T-cell (primary cell): ENCODE measurements around the gene YLPM1. TPM values are rescaled to one million over a fixed set of nuclear protein-coding genes. Genes with fewer than 3 reads are reported as not detected.

ENCODE experiments used
- ATAC-seq, 4 experiments: fragments of 200-7000 bp in 3 of 4; fragments of 150-1000 bp in 1 of 4; cut with Tn5 transposase; replicated peaks in 1 of 4; 1 replicate in 3 of 4; 2 replicates in 1 of 4; pipeline ENCODE4 v1.10.0; 2021; ENCODE audit warnings: moderate library complexity in 3 of 4, mild to moderate bottlenecking in 2 of 4, moderate number of reproducible peaks in 1 of 4
- CTCF ChIA-PET, 2 donors: fragments of 300-600 bp; sonication (Branson Sonifier 250); formaldehyde crosslinking; loops; one replicate each; lab custom pipeline; 2022; ENCODE audit warnings: antibody characterized with exemption in 2 of 2; lab: Charles Lee
- POLR2A ChIA-PET, 2 donors: fragments of 300-600 bp; sonication (Branson Sonifier 250); formaldehyde crosslinking; loops; one replicate each; lab custom pipeline; 2022; ENCODE audit warnings: antibody characterized with exemption in 2 of 2; lab: Charles Lee
- DNase-seq, 35 experiments: peaks; one replicate each; pipeline versions ENCODE4 v3.0.0 to v3.0.0-alpha.2; 2013 to 2023
- H3K27ac ChIP-seq: one replicate; pipeline ENCODE4 v1.5.1; 2013; ENCODE audit warnings: low read length
- H3K27me3 ChIP-seq, 2 experiments: replicated peaks in 1 of 2; 1 replicate in 1 of 2; 2 replicates in 1 of 2; pipeline versions ENCODE4 v1.6.1 to v1.7.0; 2013; ENCODE audit warnings: low read length in 1 of 2, mixed read lengths in 1 of 2; ENCODE audit not compliant: control insufficient read depth in 2 of 2, insufficient read depth in 2 of 2; ENCODE audit errors: extremely low read depth in 1 of 2
- H3K36me3 ChIP-seq, 2 donors: 1 replicate in 1 of 2; 2 replicates in 1 of 2; pipeline versions ENCODE4 v1.6.1 to v1.7.0; 2013; ENCODE audit warnings: low read length in 1 of 2; ENCODE audit not compliant: control insufficient read depth in 2 of 2, insufficient read depth in 1 of 2; ENCODE audit errors: extremely low read depth in 1 of 2
- H3K4me1 ChIP-seq, 2 experiments: 1 replicate in 1 of 2; 2 replicates in 1 of 2; pipeline versions ENCODE4 v1.6.1 to v1.7.0; 2013; ENCODE audit warnings: low read length in 2 of 2, mixed read lengths in 1 of 2; ENCODE audit not compliant: insufficient read depth in 2 of 2, control insufficient read depth in 1 of 2; ENCODE audit errors: extremely low read depth in 1 of 2
- H3K4me3 ChIP-seq, 2 donors: 1 replicate in 1 of 2; 2 replicates in 1 of 2; pipeline versions ENCODE4 v1.5.1 to v1.7.0; 2013; ENCODE audit warnings: mild to moderate bottlenecking in 2 of 2, low read length in 1 of 2, moderate library complexity in 1 of 2; ENCODE audit not compliant: control insufficient read depth in 1 of 2; ENCODE audit errors: extremely low read depth in 1 of 2
- H3K9me3 ChIP-seq: 2 replicates; pipeline ENCODE4 v1.7.0; 2013
- H3K27ac Mint-ChIP-seq, 2 donors: one replicate each; pipeline ENCODE4 v1.8.0; 2020 to 2021; ENCODE audit warnings: mild to moderate bottlenecking in 2 of 2, mixed read lengths in 2 of 2
- H3K27me3 Mint-ChIP-seq, 2 donors: one replicate each; pipeline ENCODE4 v1.8.0; 2021 to 2022; ENCODE audit warnings: mixed read lengths in 2 of 2
- H3K36me3 Mint-ChIP-seq: one replicate; pipeline ENCODE4 v1.8.0; 2021; ENCODE audit warnings: mixed read lengths
- H3K4me1 Mint-ChIP-seq, 3 donors: one replicate each; pipeline ENCODE4 v1.8.0; 2020 to 2022; ENCODE audit warnings: mixed read lengths in 3 of 3, mild to moderate bottlenecking in 1 of 3
- H3K4me3 Mint-ChIP-seq, 3 donors: one replicate each; pipeline ENCODE4 v1.8.0; 2020 to 2022; ENCODE audit warnings: mild to moderate bottlenecking in 3 of 3, mixed read lengths in 3 of 3, moderate library complexity in 3 of 3
- H3K9me3 Mint-ChIP-seq, 3 donors: one replicate each; pipeline ENCODE4 v1.8.0; 2020 to 2022; ENCODE audit warnings: mixed read lengths in 3 of 3
- WGBS: methylation state at CpG from one replicate; pipeline ENCODE4 v1.1.5; 2013; ENCODE audit warnings: missing lambda C conversion rate; ENCODE audit not compliant: insufficient coverage; 5-methylcytosine and 5-hydroxymethylcytosine counted together
- total RNA-seq, 35 experiments: library from RNA in 6 of 35; stranded (reverse) in 6 of 35; fragments of 120-200 nt in 1 of 35; gene quantifications; one replicate each; pipeline versions ENCODE4 v1.2.1 to v1.2.4 and lab custom pipeline; 2013 to 2026

The YLPM1 gene
- total RNA-seq, 5 donors from 2014 or later (not counting 1 experiment from before 2014, with no cell fraction given) = 73.0 to 121 (median 86.5) TPM

DNA sequence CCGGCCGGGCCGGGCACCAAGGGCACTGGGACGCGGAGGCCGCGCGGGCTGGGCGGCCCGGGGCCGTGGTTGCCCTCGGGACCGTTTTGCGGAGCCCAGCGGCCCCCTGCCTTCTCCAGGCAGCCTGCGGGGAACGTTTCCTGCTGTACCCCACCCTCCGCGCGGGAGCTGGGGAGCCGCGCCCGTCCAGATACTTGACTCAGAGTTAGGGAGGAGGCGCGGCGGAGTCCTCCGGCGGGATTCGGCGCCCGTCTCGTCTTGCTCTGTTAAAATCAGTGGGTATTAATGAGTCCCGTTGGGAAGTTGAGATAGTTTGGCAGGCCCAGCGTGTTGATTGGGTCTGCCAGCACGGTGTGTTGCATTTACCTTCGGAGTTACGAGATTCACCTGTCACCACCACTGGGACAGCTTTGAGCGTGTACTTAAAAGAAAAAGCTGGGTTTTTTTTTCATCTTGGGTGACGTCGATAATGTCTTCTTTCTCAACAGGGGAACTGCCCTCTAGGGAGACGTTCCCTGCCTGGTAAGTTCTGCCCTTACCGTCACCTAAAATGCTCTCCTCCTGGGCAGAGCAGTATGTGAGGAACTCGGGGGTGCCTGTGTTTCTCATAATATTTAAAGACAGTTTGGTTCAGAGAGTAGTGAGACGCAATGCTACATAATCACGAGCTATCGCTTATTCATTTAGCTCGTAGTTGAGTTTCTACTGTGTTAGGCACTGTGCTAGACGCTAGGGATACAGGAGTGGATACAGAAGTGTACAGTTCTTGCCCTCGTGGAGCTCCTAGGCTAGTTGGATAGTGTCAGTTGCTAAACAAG, 119.2 kb downstream of the YLPM1 start:
- no peaks in the 10 kb centered on the region for H3K27me3 ChIP-seq
- Mint-ChIP-seq H3K27me3 (no peaks in the 10 kb centered on the region), H3K4me3 (peak overlapping the region; percentile 93 to 100 (median 97)), H3K4me1 (peaks cover 67 to 70% (median 69%) of the 10 kb centered on the region in 3 donors), H3K27ac (peak overlapping the region; percentile 98), H3K9me3 (no peaks in the 10 kb centered on the region), H3K36me3 (peaks cover 14% of the 10 kb centered on the region)
- H3K4me3 ChIP-seq = peak overlapping the region; percentile 92 to 94
- H3K9me3 ChIP-seq = no peaks in the 10 kb centered on the region
- WGBS = 2% methylated on average over 42 of the region's 49 CpGs
- peak; percentile 64 to 77 (median 69) for ATAC-seq
- ChIA-PET CTCF (interaction anchor here (0.5 to 3.7 kb wide), 13 partner anchors 10 to 1650 kb away, joined by 3 to 31 read pairs (median 3); partner anchors contain the start of gene RPS6KL1 (in 1 of the 2)), POLR2A (interaction anchor here (0.5 to 1.7 kb wide), 8 partner anchors 11 to 1987 kb away, joined by 3 to 9 read pairs (median 4); partner anchors contain the start of gene RPS6KL1 (in 1 of the 2))
- peak in 34 of 35 experiments; percentile 33 to 80 (median 49) for DNase-seq
- peak overlapping the region; percentile 89 for H3K27ac ChIP-seq
- peaks cover 6 to 15% of the 10 kb centered on the region in 2 donors for H3K36me3 ChIP-seq
- peaks cover 15 to 51% of the 10 kb centered on the region in 2 experiments for H3K4me1 ChIP-seq

Other genes with a start within 250 kb of the YLPM1 start
- 1 to 10 TPM in 3 of 5 donors, under 1 TPM in 2; 0.39 to 1.7 (median 1.1) TPM for gene LTBP2, start 151.1 kb upstream of the YLPM1 start, total RNA-seq
- gene AREL1, start 50.2 kb upstream of the YLPM1 start, total RNA-seq = 10 to 100 TPM; 38.7 to 46.2 (median 42.3) TPM
- 10 to 100 TPM; 38.8 to 48.8 (median 44.8) TPM for gene FCF1, start 50.2 kb upstream of the YLPM1 start, total RNA-seq
- gene PROX2, start 112.8 kb downstream of the YLPM1 start, total RNA-seq = under 1 TPM in 2 of 5 donors, not detected in 3; 0.10 to 0.12 TPM
- gene DLST, start 118.6 kb downstream of the YLPM1 start, total RNA-seq = 100 to 1,000 TPM in 3 of 5 donors, 10 to 100 TPM in 2; 88.3 to 128 (median 102) TPM
- gene RPS6KL1, start 159.9 kb downstream of the YLPM1 start, total RNA-seq = 10 to 100 TPM in 1 of 5 donors, 1 to 10 TPM in 4; 3.2 to 15.3 (median 6.2) TPM
- under 1 TPM in 2 of 5 donors, not detected in 3; 0.09 to 0.29 TPM for gene PGF, start 192.3 kb downstream of the YLPM1 start, total RNA-seq
- gene EIF2B2, start 239.6 kb downstream of the YLPM1 start, total RNA-seq = 10 to 100 TPM; 19.4 to 31.5 (median 29.2) TPM